Transverse colon (tissue), 4 donors: ENCODE measurements around the gene RAI1. TPM values are rescaled to one million over a fixed set of nuclear protein-coding genes. Genes with fewer than 3 reads are reported as not detected.
"Not testable (repeated sequence)": the region's sequence is repeated elsewhere in the genome, so short reads cannot be mapped to it uniquely, and the experiment has no call there.

Experiments
- DNase-seq: peaks from one replicate; pipeline ENCODE4 v3.0.0-alpha.2; 2019
- H3K27ac ChIP-seq, 4 donors: fragments of 200-600 bp; sonication (generic); 2 replicates each; pipeline ENCODE4 v1.5.1; 2016 to 2018; ENCODE audit warnings: inconsistent platforms in 4 of 4
- H3K27me3 ChIP-seq: fragments of 200-600 bp; sonication (generic); 2 replicates; pipeline ENCODE4 v1.5.1; 2017; ENCODE audit warnings: inconsistent platforms
- H3K36me3 ChIP-seq, 4 donors: fragments of 200-600 bp; sonication (generic); 2 replicates each; pipeline ENCODE4 v1.5.1; 2017 to 2019; ENCODE audit warnings: inconsistent platforms in 4 of 4
- H3K4me1 ChIP-seq, 4 donors: fragments of 200-600 bp; sonication (generic); 2 replicates each; pipeline ENCODE4 v1.5.1; 2017 to 2020; ENCODE audit warnings: inconsistent platforms in 4 of 4
- H3K4me3 ChIP-seq, 4 donors: fragments of 200-600 bp; sonication (generic); 1 replicate in 1 of 4; 2 replicates in 3 of 4; pipeline versions ENCODE4 v1.5.1 to v1.6.1; 2017 to 2019; ENCODE audit warnings: inconsistent platforms in 4 of 4
- H3K9me3 ChIP-seq, 2 donors: fragments of 200-600 bp; sonication (generic); 2 replicates each; pipeline ENCODE4 v1.5.1; 2017 to 2019; ENCODE audit warnings: inconsistent platforms in 2 of 2
- EP300 ChIP-seq: sonication (generic); formaldehyde crosslinking; IDR thresholded peaks from one replicate; pipeline ENCODE4 v1.6.1; 2017; ENCODE audit warnings: antibody characterized with exemption, low read depth
- POLR2A ChIP-seq: fragments of 450-650 bp; IDR thresholded peaks from one replicate; pipeline ENCODE4 v1.6.1; 2016; ENCODE audit warnings: antibody characterized with exemption, mild to moderate bottlenecking, moderate library complexity
- POLR2AphosphoS5 ChIP-seq, 3 donors: sonication (generic); formaldehyde crosslinking; IDR thresholded peaks; one replicate each; pipeline ENCODE4 v1.6.1; 2016; ENCODE audit warnings: antibody characterized with exemption in 3 of 3
- WGBS, 2 donors: methylation state at CpG; one replicate each; pipeline ENCODE4 v1.1.5; 2018; ENCODE audit warnings: low coverage in 1 of 2; 5-methylcytosine and 5-hydroxymethylcytosine counted together
- in situ Hi-C, 4 donors: fragments of 200-750 bp; cut with MboI; loops; one replicate each; pipeline versions ENCODE4 v1.15.0 to v1.15.1; 2017; ENCODE audit warnings: low sequenced_read_pairs in 3 of 4, low pct_ligation_motif_present in 1 of 4, low pct_unique_long_range_greater_than_20kb in 1 of 4
- intact Hi-C: fragments of 100-400 bp; cut with DNase I; formaldehyde crosslinking; loops from one replicate; pipeline ENCODE4 v1.15.1; 2023; ENCODE audit warnings: low total_unique reads
- total RNA-seq, 4 donors: library from RNA; depleted of rRNA; stranded (reverse); fragments of >200 nt; gene quantifications; one replicate each; pipeline ENCODE4 v1.1.0, GENCODE V29; 2016
- TF ChIP-seq, protein P1 (sequence below), 5 experiments: fragments of 200-600 bp in 3 of 5; fragments of 450-650 bp in 2 of 5; sonication (generic) in 3 of 5; IDR thresholded peaks; 1 replicate in 2 of 5; 2 replicates in 3 of 5; pipeline ENCODE4 v1.5.1; 2016 to 2017; ENCODE audit warnings: antibody characterized with exemption in 5 of 5, inconsistent platforms in 3 of 5, mild to moderate bottlenecking in 2 of 5, moderate library complexity in 1 of 5

Gene RAI1
- total RNA-seq, 4 donors from 2014 or later, result 14.1 to 163 (median 34.6) TPM

DNA sequence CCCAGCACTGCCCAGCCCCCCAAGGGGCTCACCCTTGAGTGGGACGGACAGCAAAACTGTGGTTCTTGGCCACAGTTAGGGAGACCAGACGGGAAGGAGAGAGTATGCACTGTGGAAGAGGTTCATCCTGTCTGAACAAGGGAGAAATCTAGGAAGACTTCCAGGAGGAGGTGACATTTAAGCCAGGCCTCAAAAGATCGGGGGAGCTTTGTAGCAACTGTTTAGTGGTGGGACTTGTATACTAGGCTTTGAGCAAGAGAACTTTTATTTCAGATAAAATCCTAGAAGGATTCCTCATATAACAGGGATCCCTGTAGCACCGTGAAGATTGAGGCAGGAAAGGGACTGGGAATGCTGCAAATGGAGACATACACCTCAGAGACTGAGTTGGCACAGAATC is 124.8 kb downstream of the RAI1 start:
- DNase-seq, result no peak
- no peak overlapping the region for H3K4me3 ChIP-seq
- H3K27me3 ChIP-seq, result no peaks in the 10 kb centered on the region
- peaks cover 2 to 16% (median 10%) of the 10 kb centered on the region in 4 donors for H3K4me1 ChIP-seq
- WGBS, 2 donors, result 91% methylated on average over 4 of the region's 4 CpGs; no CpG with 5 or more reads in 1 of the 2 donors
- TF ChIP-seq, protein P1, sequence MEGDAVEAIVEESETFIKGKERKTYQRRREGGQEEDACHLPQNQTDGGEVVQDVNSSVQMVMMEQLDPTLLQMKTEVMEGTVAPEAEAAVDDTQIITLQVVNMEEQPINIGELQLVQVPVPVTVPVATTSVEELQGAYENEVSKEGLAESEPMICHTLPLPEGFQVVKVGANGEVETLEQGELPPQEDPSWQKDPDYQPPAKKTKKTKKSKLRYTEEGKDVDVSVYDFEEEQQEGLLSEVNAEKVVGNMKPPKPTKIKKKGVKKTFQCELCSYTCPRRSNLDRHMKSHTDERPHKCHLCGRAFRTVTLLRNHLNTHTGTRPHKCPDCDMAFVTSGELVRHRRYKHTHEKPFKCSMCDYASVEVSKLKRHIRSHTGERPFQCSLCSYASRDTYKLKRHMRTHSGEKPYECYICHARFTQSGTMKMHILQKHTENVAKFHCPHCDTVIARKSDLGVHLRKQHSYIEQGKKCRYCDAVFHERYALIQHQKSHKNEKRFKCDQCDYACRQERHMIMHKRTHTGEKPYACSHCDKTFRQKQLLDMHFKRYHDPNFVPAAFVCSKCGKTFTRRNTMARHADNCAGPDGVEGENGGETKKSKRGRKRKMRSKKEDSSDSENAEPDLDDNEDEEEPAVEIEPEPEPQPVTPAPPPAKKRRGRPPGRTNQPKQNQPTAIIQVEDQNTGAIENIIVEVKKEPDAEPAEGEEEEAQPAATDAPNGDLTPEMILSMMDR (IDR thresholded peaks at IDR 0.05), result no peak
- TF ChIP-seq POLR2AphosphoS5 (IDR thresholded peaks at IDR 0.05) (no peak), EP300 (no peak), POLR2A (no peak)
- in situ Hi-C loops (loop anchor here in 2 of 4 donors (5.0 to 10.0 kb wide), 2 partner anchors 56 to 59 kb away; no protein-coding TSS in a partner anchor), intact Hi-C loops (no loop called here)
- H3K27ac ChIP-seq, result no peak overlapping the region
- no peaks in the 10 kb centered on the region for H3K36me3 ChIP-seq
- no peaks in the 10 kb centered on the region for H3K9me3 ChIP-seq

DNA sequence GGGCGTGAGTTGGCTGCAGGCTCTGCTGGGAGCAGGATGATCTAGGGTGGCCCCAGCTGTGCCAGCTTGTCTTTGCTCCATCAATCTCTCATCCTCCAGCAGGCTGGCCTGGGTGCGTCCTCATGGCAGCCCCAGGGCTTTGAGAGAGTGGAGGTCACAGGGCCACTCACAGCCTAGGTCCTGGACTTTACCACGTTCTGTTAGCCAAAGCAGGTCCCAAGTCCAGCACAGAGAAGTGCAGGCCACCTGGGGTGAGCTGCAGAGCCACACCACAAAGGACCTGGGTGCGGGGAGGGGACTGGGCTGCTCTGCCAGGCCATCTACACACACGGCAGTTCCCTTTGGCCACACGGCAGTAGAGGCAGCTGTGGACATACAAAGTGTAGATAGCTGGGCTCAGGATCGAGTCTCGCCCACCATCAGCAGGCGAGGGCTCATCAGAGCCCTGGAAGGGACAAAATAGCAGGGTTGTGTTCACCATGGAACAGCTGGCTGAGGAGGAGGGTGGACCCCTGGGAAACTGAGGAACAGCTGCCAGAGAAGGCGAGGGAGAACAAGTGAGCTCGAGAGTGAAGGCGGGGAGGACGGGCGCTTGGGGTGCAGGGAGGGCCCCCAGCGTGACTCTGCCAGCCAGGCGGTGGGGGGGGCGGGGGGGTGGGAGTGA is 125.5 kb downstream of the RAI1 start:
- Histone ChIP-seq H3K27me3 (no peaks in the 10 kb centered on the region), H3K36me3 (no peaks in the 10 kb centered on the region), H3K27ac (no peak overlapping the region), H3K4me3 (no peak overlapping the region), H3K4me1 (peaks cover 3 to 19% (median 11%) of the 10 kb centered on the region in 4 donors), H3K9me3 (no peaks in the 10 kb centered on the region)
- DNase-seq, result no peak
- in situ Hi-C loops, result loop anchor here in 2 of 4 donors (5.0 to 10.0 kb wide), 2 partner anchors 56 to 58 kb away; no protein-coding TSS in a partner anchor
- intact Hi-C loops, result no loop called here
- WGBS, 2 donors, result 86 to 92% methylated on average over 2 to 17 of the region's 17 CpGs
- no peak for TF ChIP-seq POLR2A
- TF ChIP-seq EP300, result no peak
- TF ChIP-seq POLR2AphosphoS5 (IDR thresholded peaks at IDR 0.05), result no peak
- TF ChIP-seq, protein P1 (IDR thresholded peaks at IDR 0.05), result no peak

DNA sequence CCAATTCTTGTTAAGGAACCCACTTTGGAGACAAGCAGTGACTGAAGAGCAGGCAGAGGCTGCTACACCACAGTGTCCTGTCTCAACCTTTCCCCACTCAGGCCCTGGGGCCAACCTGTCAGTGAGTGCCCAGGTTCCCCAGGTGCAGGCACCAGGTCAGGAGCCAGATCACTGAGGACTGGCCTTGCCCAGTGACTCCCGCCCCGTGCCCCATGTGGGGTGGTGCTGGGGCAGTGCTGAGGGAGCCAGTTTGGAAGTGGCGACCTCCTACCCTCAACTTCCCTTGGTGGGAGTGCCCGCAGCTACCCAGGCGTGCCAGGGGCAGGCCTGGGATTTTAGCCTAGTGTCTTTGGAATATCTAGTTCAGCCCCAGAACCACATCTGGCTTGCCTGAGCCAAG is 126.2 kb downstream of the RAI1 start:
- DNase-seq, result no peak
- H3K36me3 ChIP-seq, result no peaks in the 10 kb centered on the region
- no peaks in the 10 kb centered on the region for H3K27me3 ChIP-seq
- peaks cover 3 to 26% (median 16%) of the 10 kb centered on the region in 4 donors for H3K4me1 ChIP-seq
- H3K27ac ChIP-seq, result no peak overlapping the region
- 96% methylated on average over 5 of the region's 5 CpGs; no CpG with 5 or more reads in 1 of the 2 donors for WGBS, 2 donors
- TF ChIP-seq POLR2A (no peak), EP300 (no peak), POLR2AphosphoS5 (IDR thresholded peaks at IDR 0.05) (no peak)
- TF ChIP-seq, protein P1 (IDR thresholded peaks at IDR 0.05), result no peak
- in situ Hi-C loops (loop anchor here in 2 of 4 donors (5.0 to 10.0 kb wide), 2 partner anchors 55 to 57 kb away; no protein-coding TSS in a partner anchor), intact Hi-C loops (no loop called here)
- no peak overlapping the region for H3K4me3 ChIP-seq
- no peaks in the 10 kb centered on the region for H3K9me3 ChIP-seq

DNA sequence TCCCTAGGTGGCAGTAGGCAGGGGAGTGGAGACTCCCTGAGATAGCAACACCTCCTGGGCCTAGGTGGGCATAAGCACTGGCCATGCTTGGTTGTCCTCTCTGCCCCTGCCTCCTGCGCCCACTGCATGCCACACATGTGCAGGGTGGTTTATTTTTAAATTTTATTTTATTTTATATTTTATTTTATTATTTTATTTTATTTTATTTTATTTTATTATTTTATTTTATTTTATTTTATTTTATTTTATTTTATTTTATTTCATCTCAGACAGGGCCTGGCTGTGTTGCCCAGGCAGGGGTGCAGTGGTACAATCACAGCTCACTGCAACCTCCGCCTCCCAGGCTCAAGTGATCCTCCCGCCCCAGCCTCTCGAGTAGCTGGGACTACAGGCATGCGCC is 126.9 kb downstream of the RAI1 start:
- H3K4me1 ChIP-seq, result peaks cover 3 to 29% (median 17%) of the 10 kb centered on the region in 4 donors
- intact Hi-C loops, H3K4me3 ChIP-seq, H3K27me3 ChIP-seq, H3K27ac ChIP-seq, H3K9me3 ChIP-seq, H3K36me3 ChIP-seq, DNase-seq: not testable (repeated sequence)
- in situ Hi-C loops, result loop anchor here in 2 of 4 donors (5.0 to 10.0 kb wide), 2 partner anchors 54 to 57 kb away; no protein-coding TSS in a partner anchor
- 95 to 100% methylated on average over 4 to 5 of the region's 5 CpGs for WGBS, 2 donors
